ENCODE data around the gene NYAP2.

GRCh38 chr2:225531559-225531958 lies 132.0 kb downstream of the NYAP2 start:
- TF ChIP-seq POLR2A (IDR thresholded peaks at IDR 0.05) = no peak
- TF ChIP-seq CTCF (IDR thresholded peaks at IDR 0.05) = no peak

All from Peyer's patch (tissue), 4 donors.